Left forelimb (tissue), 1 donor: Measurements from ENCODE around the gene SGCD.

ENCODE experiments used
- DNase-seq: peaks from one replicate; pipeline ENCODE4 v3.0.0-alpha.2; 2018; ENCODE audit warnings: low spot score

SGCD gene

DNA sequence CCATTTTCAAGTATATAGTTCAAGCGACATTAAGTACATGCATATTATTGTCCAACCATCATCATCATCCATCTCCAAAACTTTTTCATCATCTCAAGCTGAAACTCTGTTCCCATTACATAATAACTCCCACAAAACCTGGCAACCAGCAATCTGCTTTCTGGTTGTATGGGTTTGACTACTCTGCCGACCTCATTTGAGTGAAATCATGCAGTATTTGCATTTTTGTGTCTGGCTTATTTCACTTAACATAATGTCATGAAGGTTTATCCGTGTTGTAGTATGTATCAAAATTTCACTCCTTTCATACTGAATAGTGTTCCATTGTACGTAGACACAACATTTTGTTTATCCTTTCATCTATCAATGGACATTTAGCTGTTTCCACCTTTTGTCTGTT is 74.8 kb downstream of the SGCD start:
- DNase-seq = no peak

- peak; percentile 83 for DNase-seq
Observed at GRCh38 chr5:156402387-156402921, 75.5 kb downstream of the SGCD start.

DNA sequence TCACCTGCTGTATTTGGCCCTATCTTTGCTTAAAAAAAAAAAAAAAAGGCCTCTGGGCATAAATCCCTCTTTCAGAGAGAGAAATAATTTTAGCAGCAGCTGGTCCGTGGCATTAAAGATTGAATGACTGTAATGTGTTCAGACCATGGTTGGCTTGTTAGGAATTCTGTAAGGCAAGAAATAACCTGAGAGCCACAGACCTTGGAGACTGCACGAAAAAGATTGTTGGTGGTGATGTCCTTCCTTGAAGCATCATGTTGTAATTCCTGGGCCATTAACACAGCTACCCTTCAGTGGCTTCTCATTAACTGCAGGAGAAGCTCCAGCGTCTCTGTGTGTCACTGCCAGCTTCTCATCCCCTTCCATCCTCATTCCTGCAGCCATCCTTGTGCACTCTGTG is 79.0 kb downstream of the SGCD start:
- DNase-seq = no peak

- no peak for DNase-seq
Observed at GRCh38 chr5:156407251-156407650, 80.3 kb downstream of the SGCD start.

DNA sequence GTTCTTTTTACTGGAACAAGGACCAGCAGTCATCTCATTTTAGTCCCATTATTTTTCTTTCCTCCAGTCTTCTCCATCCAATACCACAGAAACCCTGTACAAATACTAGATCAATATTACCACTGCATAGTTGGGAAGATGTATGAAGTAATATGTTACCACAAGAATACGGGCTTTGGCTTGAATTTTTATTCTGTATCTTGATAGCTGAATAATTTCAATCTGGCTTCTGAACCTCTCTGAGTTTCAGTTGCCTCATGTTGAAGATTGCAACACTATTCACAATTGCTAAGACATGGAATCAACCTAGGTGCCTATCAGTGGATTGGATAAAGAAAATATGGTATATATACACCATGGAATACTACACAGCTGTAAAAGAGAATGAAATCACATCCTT is 82.9 kb downstream of the SGCD start:
- DNase-seq = no peak

DNA sequence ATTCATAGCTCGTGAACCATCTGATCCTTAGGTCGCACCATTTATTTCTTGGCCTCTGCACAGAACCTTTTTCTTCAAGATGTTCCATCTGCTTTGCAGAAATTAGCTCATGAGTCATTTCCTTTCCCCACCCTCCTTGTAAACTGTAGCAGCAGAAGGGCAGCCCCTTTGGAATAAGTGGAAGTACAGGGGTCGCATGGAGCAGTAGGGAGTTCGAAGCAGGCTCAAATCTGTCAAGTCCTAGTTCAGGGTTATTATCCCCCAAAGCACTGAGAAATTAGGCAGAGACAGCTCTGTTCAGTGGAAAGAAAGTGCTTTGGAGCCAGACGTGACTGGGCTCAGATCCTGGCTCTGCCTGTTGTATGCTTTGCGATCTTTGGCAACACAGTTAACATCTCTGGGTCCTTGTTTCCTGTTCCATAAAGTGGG is 84.2 kb downstream of the SGCD start:
- DNase-seq = no peak

DNA sequence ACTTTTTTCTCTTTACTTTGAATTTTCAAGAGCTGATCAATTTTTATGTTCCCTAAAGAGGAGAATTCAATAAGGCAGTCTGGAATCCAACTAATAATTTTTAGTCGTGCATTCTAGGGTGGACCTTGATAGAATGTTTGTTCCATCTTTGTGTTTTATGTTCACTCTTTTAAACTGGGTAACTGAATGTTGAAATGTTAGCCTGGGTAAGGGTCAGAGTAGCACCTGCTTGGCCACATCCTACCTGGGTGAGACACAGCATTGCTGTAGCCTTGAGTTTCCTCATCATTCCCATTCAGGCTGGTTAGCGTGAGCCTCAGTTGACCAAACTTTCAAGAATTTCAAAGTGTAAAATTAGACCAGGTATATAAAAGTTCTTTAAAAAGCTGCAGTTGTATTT is 85.0 kb downstream of the SGCD start:
- no peak for DNase-seq

GRCh38 chr5:156414391-156414790 is 87.4 kb downstream of the SGCD start:
- DNase-seq = no peak

DNA sequence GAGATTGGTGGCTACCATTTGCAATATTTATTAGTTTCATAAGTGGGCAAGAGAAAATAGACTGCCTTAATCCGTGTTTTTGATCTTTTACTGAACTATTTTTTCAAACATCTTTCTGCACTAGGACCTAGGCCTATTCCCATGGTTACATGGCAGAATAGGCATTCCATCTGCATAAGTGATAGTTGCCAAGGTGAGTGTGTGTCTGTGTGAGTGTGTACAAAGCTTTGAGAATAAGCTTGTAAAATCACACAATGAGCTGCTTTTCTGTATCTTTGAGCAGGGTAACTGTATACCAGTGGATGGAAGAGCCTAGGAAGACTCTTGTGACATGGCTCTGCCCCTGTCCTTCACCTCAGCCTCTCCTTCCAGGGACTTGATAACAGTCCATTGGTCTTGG is 92.7 kb downstream of the SGCD start:
- DNase-seq = no peak

DNA sequence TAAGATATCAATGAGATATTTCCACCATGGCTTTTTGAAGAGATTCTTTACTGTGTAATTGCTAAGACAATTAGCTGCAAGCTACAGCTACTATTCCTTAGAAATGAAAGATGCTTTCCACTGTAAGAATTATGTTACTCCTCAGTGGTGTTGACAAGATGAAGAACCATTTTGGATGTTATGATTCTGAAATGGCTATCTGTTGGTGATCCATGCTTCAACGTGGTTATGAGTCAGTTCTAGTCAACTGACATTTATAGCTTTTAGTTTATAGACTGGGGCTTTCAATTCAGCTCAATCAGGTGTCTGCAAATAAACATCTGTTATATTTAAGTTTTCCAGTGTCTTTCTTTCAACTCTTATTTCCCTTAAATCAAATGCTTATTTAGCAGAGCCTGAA is 93.7 kb downstream of the SGCD start:
- no peak for DNase-seq

DNA sequence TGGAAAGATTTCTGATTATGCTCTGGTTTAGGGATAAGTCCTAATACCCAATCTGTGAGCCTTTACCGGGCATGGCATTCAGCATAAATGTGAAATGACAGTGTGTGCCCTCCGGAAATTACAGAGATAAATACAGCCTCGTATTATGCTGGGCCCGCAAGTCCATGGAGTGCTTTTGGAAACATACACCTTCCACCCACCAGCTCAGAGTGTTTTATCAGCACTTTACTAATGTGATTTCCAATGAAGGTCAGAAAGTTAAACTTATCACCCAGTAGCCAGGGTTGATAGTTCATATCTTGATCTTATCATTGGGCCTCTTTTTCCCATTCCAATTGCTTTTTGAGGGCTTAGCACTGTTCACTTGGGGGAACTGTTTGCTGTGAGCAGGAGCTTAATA is 94.8 kb downstream of the SGCD start:
- DNase-seq = no peak

DNA sequence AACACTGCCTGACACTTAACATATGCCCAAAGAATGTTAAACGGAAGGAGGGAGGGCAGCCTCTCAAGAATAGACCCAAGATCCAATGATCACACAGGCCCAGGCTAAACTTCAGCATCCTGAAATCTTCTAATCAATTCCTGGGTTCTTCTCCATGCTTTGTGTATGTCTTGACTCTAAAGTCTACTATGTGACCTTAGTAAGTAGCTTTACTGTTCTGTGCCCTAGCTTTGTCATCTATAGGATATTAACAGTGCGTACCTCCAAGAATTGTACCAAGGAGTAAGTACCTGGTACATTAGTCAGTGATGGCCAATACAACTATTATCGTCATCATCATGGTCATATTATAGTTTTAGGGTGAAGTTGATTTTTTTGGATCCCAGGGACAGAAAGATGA is 96.6 kb downstream of the SGCD start:
- no peak for DNase-seq

DNA sequence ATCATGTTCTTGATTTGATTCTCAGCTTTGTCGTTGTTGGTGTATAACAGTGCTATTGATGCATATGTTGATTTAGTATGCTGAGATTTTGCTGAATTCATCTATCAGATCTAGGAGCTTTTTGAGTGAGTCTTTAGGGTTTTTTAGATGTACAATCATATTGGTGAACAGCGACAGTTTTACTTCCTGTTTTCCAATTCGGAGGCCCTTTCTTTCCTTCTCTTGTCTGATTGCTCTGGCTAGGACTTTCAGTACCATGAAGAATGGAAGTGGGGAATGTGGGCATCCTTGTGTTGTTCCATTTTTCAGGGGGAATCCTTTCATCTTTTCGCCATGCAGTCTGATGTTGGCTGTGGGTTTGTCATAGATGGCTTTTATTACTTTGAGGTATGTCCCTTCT is 100.4 kb downstream of the SGCD start:
- DNase-seq = no peak

DNA sequence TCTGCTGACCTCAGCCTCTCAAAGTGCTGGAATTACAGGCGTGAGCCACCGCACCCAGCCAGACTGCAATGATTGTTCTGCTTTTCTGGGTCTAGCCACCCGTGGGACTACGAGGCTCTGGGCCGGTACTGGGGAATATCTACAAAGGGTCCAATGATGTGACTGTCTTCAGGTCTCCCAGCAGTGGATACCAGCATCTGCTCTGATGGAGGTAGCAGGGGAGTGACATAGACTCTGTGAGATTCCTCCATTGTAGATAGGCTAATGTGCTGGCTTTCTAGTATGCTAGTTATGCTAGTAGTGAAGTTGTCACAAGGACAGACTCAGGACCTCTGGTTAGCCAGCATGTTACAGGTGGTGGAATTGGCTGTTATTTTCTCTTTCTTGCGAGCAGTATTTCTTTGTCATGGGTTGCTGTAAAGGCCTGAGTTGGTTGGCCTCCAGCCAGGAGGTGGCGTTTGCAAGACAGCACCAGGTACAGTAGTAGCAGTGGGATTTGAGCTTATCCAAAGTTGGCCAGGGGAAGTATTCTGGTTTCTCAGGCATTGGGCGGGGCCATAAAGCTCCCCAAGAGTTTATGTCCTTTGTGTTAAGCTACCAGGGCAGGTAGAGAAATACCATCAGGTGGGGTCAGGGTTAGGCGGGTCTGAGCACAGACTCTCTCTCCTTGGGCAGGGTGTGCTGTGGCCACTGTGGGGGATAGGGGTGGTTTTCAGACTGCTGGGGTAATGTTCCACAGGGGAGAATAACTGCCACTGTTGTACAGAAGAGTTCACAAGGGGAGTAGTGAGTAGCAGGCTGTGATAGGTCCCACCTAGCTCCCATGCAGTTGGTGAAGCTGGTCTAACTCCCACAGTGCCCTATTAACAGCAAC is 105.2 kb downstream of the SGCD start:
- DNase-seq = no peak

DNA sequence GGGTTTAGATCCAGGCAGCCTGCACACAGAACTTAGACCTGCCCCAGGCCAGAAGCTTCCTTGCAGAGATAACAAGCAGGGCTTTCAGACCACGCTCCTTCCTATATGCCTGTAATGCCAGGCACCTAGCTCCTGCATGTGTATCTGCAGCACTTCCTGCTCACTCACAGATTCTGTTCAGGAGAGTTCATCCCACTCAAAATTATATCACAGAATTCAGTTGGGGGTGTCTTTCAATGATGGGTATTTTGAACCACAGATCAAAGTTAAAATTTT is 105.8 kb downstream of the SGCD start:
- no peak for DNase-seq

GRCh38 chr5:156434471-156434870 is 107.5 kb downstream of the SGCD start:
- no peak for DNase-seq

- no peak for DNase-seq
Observed at GRCh38 chr5:156435101-156435500, 108.1 kb downstream of the SGCD start.

DNA sequence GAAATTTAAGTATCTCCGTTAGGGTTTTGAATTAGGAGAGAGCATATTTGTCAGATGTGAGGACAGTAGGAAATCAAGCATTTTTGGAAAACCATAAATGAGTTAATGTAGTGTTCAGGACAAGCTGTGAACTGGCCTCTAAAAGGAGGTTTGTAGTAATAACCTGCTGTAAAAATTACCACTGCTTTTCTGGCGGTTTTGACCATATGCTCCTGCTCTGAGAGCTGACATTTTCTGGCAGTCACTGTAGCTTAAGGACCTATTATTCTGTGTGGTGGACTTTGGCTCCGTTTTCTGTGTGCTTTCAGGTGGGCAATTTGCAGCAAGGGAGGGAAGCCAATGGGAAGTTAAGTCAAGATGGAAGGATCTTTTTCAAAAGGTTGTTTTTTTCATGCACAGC is 111.1 kb downstream of the SGCD start:
- no peak for DNase-seq

DNA sequence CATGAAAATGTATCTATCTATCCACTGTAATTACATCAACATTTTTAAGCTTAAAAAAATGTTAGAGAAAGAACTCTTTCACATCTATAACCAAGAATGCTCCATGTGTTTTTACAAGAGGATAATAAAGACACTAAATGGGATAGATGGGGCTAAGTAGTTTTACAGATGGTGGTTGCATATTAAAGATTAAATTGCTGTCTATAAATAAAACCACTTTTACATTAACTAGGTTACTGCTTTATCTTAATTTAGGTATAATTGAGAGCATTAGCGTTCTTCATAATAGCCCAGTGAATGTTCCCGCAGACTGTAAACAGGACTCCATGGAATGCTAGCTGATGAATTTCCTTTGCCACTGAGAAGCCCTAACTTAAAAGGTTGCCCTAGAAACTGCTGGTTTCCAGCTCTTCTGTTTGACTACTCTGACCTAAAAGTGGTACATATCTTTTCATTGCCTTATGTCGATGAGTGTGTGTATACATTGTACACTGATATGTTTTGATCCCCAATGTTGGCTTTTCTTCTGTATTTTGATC is 117.9 kb downstream of the SGCD start:
- no peak for DNase-seq

DNA sequence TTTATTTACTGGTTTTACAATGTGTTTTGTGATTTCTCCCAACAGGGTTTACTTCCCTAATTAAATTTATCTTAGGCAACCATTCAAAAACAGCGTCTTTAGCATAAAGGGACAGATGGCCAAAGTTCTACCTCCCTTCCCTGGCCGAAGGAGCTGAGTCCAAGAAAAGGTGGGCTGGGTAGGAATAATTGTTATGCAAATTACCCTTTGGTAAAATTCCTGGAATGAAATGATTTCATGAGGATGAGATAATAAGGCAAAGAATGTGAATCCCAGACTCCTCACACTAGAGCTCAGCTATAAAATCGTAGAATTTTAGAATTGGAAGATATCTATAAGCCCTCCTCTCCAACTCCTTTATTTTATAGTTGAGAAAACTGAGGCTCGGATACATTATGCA is 119.6 kb downstream of the SGCD start:
- DNase-seq = no peak

DNA sequence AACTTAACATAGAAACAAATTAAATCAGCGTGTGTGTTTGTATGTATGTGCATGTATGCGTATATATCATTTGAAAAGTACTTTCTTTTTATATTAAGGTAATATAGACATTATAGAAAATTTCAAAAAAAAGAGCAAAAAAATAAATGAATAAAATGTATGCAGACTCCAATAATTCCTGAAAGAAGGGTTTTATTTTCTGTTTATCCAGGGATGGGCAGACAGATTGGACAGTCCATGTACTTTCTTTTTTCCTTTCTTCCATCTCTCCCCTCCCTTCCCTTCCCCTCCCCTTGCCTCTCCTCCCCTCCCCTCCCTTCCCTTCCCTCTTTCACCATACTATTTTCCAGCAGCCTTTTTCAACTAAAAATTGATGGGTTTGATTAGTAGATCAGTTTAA is 123.8 kb downstream of the SGCD start:
- DNase-seq = no peak

- DNase-seq = no peak
Observed at GRCh38 chr5:156451505-156451904, 124.5 kb downstream of the SGCD start.

DNA sequence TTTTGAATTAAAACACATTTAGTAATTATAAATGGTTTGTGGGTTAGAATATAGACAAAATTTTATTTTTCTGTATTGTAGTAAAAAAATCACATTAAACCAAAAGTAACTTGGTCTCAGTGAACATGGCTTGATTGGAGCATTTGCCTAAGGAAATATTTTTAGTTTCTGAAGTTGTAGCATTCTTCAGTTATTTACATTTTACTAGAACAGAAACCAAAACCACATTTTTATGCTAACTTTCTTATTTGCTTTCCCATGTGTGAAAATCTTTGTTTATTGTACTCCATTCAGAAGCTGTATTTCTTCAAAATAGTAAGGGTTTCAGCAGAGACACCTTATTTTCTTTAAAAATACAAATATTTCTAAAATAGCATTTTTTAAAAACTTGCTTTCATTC is 129.9 kb downstream of the SGCD start:
- no peak for DNase-seq

DNA sequence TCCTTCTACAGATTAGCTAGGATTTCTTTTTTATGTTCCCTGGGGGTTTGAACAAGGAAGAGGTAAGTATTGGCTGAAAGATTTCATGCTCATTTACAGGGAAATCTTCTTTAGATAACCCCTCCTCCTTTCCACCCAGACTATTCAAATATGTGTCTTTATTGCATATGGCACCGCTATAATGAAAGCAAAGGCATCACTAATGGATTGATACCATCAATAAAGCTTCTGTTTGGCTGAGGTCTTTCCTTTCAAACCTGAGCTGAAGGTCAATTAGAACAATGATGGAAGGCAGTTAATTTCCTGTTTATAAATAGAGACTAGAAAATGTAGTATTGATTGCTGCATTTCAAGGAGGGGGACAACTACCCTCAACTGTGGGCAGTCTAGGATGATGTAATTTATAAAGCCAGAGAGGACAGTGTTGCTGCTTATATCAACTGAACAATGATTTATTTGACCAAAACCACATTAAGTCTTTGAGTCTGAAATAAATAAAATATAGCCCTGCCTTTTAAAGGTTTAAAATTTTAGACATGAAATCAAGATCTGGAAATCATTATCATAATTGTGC is 132.9 kb downstream of the SGCD start:
- DNase-seq = no peak
